AG04449 (cell line): ENCODE results near the gene NPAS2.

Source experiments
- CTCF ChIA-PET: fragments of 350-600 bp; formaldehyde crosslinking; extraction: SDS; loops from one replicate; lab custom pipeline; 2021; ENCODE audit warnings: antibody characterized with exemption; lab: Yijun Ruan, JAX
- POLR2A ChIA-PET: fragments of 400-600, 350-600 bp; formaldehyde crosslinking; extraction: SDS; loops from one replicate; lab custom pipeline; 2020; ENCODE audit warnings: antibody characterized with exemption, inconsistent platforms; lab: Yijun Ruan, JAX
- DNase-seq: peaks from one replicate; pipeline ENCODE4 v3.0.0-alpha.2; 2010; ENCODE audit warnings: low read depth, low spot score
- H3K4me3 ChIP-seq: 2 replicates; pipeline ENCODE4 v1.5.1; 2011; ENCODE audit warnings: low read depth, mild to moderate bottlenecking, control low read depth, low read length
- TF ChIP-seq, protein P1 (sequence below): IDR thresholded peaks from one replicate; pipeline ENCODE4 v1.5.1; 2011; ENCODE audit warnings: mild to moderate bottlenecking, moderate library complexity, low read length, control low read depth, inconsistent platforms; ENCODE audit not compliant: insufficient read depth; ENCODE audit errors: missing control alignments

NPAS2 gene

DNA sequence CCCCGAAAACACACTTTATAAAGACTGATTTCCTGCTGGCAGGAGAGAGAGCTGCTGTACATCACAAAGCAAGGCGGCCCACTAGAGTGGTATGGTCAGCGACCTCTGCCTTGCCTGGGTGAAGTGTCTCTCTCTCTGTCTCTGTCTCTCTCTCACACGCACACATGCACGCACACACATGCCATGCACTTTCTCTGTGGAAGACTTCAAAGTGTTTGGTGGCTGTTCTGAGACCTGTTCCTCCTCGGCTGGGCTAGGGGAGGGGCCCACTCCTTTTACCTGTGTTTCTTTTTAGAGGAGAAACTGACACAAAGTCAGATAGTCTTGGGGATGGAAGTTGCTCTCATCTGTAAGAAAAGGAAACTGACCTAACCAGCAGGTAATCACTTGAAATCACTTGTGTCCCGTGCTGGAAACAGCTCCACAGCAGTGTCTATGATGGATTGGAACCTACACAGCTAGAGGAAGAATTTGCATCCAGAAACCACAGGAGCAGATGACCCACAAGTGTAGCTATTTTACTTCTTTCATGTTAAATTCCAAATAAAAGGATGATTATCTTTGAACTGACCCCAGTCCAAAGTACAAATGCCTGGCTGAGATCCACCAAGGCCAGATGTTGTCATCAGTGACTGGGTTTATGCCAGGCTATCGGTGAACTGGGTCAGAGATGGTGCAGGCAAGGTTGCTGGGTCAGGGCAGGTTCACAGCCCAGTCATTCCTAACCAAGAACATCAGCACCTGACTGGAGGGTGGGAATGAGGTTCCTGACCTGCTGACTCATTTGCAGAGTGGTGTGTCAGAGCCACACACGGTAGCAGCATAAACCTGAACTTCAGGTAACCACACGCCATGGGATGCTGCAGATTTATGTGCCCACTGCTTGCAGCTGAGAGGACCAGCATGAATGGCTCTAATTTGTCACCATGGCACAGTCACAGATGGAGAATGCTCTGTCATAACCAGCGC lies 63.0 kb downstream of the NPAS2 start:
- CTCF ChIA-PET: no interaction called here

GRCh38 chr2:100884145-100884621 lies 64.2 kb downstream of the NPAS2 start:
- DNase-seq: no peak
- TF ChIP-seq, protein P1, sequence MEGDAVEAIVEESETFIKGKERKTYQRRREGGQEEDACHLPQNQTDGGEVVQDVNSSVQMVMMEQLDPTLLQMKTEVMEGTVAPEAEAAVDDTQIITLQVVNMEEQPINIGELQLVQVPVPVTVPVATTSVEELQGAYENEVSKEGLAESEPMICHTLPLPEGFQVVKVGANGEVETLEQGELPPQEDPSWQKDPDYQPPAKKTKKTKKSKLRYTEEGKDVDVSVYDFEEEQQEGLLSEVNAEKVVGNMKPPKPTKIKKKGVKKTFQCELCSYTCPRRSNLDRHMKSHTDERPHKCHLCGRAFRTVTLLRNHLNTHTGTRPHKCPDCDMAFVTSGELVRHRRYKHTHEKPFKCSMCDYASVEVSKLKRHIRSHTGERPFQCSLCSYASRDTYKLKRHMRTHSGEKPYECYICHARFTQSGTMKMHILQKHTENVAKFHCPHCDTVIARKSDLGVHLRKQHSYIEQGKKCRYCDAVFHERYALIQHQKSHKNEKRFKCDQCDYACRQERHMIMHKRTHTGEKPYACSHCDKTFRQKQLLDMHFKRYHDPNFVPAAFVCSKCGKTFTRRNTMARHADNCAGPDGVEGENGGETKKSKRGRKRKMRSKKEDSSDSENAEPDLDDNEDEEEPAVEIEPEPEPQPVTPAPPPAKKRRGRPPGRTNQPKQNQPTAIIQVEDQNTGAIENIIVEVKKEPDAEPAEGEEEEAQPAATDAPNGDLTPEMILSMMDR: no peak
- no peak overlapping the region for H3K4me3 ChIP-seq
- POLR2A ChIA-PET: no interaction called here
- CTCF ChIA-PET: interaction anchor here (1.4 kb wide), 1 partner anchor 9 kb away, joined by 3 read pairs; no protein-coding TSS in a partner anchor

More for the DNA sequence above, 63.0 kb downstream of the NPAS2 start:
- DNase-seq: no peak
- TF ChIP-seq, protein P1: no peak
- POLR2A ChIA-PET: no interaction called here
- no peak overlapping the region for H3K4me3 ChIP-seq

GRCh38 chr2:100886085-100886484 lies 66.1 kb downstream of the NPAS2 start:
- ChIA-PET POLR2A (interaction anchor here (1.2 kb wide), 1 partner anchor 17 kb away, joined by 5 read pairs; no protein-coding TSS in a partner anchor), CTCF (interaction anchor here (1.0 to 1.5 kb wide), 3 partner anchors 11 to 99 kb away, joined by 3 to 5 read pairs (median 3); no protein-coding TSS in a partner anchor)
- TF ChIP-seq, protein P1: no peak
- no peak overlapping the region for H3K4me3 ChIP-seq
- no peak for DNase-seq

- no peak for DNase-seq
- CTCF ChIA-PET: interaction anchor here (1.5 kb wide), 1 partner anchor 12 kb away, joined by 3 read pairs; no protein-coding TSS in a partner anchor
- TF ChIP-seq, protein P1: no peak
- no peak overlapping the region for H3K4me3 ChIP-seq
- POLR2A ChIA-PET: interaction anchor here (1.2 kb wide), 1 partner anchor 16 kb away, joined by 5 read pairs; no protein-coding TSS in a partner anchor
These were observed 67.2 kb downstream of the NPAS2 start for GRCh38 chr2:100887039-100887578.

GRCh38 chr2:100887713-100888495 lies 68.0 kb downstream of the NPAS2 start:
- DNase-seq: no peak
- CTCF ChIA-PET: interaction anchor here (1.2 to 1.4 kb wide), 2 partner anchors 12 to 15 kb away, joined by 3 to 6 read pairs; no protein-coding TSS in a partner anchor
- POLR2A ChIA-PET: no interaction called here
- TF ChIP-seq, protein P1: no peak
- H3K4me3 ChIP-seq: no peak overlapping the region
